ENCODE data around the gene PTCD1. TPM values are rescaled to one million over a fixed set of nuclear protein-coding genes. Genes with fewer than 3 reads are reported as not detected.

The PTCD1 gene
- total RNA-seq, 1 experiment from 2014 or later = 15.0 TPM

DNA sequence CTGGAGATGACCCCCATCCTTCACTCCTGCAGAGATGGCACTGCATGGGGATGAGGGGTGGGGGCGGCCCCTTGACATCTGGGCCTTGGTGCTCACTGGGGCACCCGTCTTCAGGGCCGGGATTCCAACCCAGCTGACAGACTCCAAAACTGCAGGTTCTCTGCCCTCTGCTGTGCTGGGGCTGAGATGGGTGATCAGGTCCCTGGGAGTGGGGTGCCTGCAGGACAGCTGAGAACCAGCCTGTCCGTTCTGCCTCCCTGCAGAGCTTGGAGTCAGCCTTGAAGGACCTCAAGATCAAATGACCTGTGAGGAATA lies 44.5 kb downstream of the PTCD1 start:
- ChIA-PET POLR2A (interaction anchor here (0.6 to 0.7 kb wide), 3 partner anchors 9 to 625 kb away, joined by 4 to 17 read pairs (median 8); no protein-coding TSS in a partner anchor), CTCF (no interaction called here)
- in situ Hi-C loops (cut with HindIII; ENCODE audit: low pct_unique_long_range_greater_than_20kb, low sequenced_read_pairs) (no loop called here), intact Hi-C loops (cut with micrococcal nuclease; ENCODE audit: unreplicated experiment) (no loop called here)
- Histone ChIP-seq H3K36me3 (ENCODE audit: control insufficient read depth, insufficient read depth, low read length) (0 out of 2 replicates have a peak, but pooled peaks cover 4% of the 10 kb centered on the region), H3K27ac (ENCODE audit: low read length) (no peak overlapping the region), H3K9me3 (ENCODE audit: control insufficient read depth, insufficient read depth, low read depth, low read length) (no peaks in the 10 kb centered on the region), H3K4me3 (ENCODE audit: low read depth in 2 of 2, low read length in 2 of 2) (no peak overlapping the region), H3K27me3 (ENCODE audit: control insufficient read depth, insufficient read depth, low read length) (no peaks in the 10 kb centered on the region), H3K4me1 (ENCODE audit: control insufficient read depth, insufficient read depth, low read length) (peaks cover 58% of the 10 kb centered on the region)
- ATAC-seq (no peak), DNase-seq (ENCODE audit: low read depth, low spot score) (no peak)
- TF ChIP-seq TCF7L2 (IDR thresholded peaks at IDR 0.05; ENCODE audit: low read depth, low read length) = no peak
- TF ChIP-seq, protein P1, sequence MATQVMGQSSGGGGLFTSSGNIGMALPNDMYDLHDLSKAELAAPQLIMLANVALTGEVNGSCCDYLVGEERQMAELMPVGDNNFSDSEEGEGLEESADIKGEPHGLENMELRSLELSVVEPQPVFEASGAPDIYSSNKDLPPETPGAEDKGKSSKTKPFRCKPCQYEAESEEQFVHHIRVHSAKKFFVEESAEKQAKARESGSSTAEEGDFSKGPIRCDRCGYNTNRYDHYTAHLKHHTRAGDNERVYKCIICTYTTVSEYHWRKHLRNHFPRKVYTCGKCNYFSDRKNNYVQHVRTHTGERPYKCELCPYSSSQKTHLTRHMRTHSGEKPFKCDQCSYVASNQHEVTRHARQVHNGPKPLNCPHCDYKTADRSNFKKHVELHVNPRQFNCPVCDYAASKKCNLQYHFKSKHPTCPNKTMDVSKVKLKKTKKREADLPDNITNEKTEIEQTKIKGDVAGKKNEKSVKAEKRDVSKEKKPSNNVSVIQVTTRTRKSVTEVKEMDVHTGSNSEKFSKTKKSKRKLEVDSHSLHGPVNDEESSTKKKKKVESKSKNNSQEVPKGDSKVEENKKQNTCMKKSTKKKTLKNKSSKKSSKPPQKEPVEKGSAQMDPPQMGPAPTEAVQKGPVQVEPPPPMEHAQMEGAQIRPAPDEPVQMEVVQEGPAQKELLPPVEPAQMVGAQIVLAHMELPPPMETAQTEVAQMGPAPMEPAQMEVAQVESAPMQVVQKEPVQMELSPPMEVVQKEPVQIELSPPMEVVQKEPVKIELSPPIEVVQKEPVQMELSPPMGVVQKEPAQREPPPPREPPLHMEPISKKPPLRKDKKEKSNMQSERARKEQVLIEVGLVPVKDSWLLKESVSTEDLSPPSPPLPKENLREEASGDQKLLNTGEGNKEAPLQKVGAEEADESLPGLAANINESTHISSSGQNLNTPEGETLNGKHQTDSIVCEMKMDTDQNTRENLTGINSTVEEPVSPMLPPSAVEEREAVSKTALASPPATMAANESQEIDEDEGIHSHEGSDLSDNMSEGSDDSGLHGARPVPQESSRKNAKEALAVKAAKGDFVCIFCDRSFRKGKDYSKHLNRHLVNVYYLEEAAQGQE (IDR thresholded peaks at IDR 0.05; ENCODE audit: insufficient read depth in 1 of 2, low read depth in 2 of 2, low read length in 1 of 2) = no peak
- TF ChIP-seq, protein P2, sequence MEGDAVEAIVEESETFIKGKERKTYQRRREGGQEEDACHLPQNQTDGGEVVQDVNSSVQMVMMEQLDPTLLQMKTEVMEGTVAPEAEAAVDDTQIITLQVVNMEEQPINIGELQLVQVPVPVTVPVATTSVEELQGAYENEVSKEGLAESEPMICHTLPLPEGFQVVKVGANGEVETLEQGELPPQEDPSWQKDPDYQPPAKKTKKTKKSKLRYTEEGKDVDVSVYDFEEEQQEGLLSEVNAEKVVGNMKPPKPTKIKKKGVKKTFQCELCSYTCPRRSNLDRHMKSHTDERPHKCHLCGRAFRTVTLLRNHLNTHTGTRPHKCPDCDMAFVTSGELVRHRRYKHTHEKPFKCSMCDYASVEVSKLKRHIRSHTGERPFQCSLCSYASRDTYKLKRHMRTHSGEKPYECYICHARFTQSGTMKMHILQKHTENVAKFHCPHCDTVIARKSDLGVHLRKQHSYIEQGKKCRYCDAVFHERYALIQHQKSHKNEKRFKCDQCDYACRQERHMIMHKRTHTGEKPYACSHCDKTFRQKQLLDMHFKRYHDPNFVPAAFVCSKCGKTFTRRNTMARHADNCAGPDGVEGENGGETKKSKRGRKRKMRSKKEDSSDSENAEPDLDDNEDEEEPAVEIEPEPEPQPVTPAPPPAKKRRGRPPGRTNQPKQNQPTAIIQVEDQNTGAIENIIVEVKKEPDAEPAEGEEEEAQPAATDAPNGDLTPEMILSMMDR (IDR thresholded peaks at IDR 0.05) = no peak
- TF ChIP-seq POLR2AphosphoS5 (IDR thresholded peaks at IDR 0.05; ENCODE audit: low read depth, low read length) = no peak
- no peak for TF ChIP-seq SIN3A (IDR thresholded peaks at IDR 0.05; ENCODE audit: borderline replicate concordance, insufficient read depth, low read depth, low read length)
- no TSS peak for BruUV-seq (replicated peaks)

DNA sequence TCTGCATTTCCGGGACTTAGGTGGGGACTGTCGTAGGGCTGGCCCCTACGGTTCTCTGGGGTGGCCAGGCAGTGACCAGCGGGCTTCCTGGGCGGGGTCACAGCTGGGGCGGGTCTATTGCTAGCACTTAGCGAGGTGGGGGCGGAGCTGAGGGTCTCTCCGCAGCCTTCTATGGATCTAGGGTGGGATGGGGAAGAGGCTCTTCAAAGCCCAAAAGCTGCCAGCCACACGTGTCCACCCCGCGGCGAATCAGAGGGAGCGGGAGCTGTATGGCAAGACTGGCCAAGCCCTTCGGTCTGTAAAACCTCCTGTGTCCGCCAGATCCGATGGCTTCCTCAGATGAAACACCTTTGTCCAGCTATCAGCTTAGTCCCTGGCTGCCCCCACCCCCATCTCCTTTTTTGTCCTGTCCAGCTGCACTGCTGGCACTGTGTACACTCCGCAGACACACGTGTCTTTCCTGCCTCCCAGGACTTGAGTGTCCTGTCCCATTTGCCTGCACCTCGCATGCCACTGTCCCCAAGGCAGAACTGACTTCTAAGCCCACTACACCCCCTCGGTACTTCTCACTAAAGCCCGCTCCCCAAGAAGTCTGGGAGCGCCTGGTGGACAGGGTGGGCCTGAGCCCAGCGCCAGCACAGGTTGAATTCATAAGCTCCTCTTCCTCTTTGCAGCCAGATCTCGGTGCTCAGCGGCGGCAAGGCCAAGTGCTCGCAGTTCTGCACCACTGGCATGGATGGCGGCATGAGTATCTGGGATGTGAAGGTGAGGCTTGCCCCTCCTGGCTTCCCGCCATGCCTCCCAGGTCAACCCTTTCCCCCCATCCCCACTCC lies 45.0 kb downstream of the PTCD1 start:
- in situ Hi-C loops (cut with HindIII; ENCODE audit: low pct_unique_long_range_greater_than_20kb, low sequenced_read_pairs) (no loop called here), intact Hi-C loops (cut with micrococcal nuclease; ENCODE audit: unreplicated experiment) (no loop called here)
- Histone ChIP-seq H3K4me3 (ENCODE audit: low read depth in 2 of 2, low read length in 2 of 2) (peak overlapping the region in 1 of 2 experiments; percentile 7; a peak in 1 of 4 replicates), H3K27ac (ENCODE audit: low read length) (peak overlapping the region; percentile 53), H3K27me3 (ENCODE audit: control insufficient read depth, insufficient read depth, low read length) (no peaks in the 10 kb centered on the region), H3K4me1 (ENCODE audit: control insufficient read depth, insufficient read depth, low read length) (peaks cover 52% of the 10 kb centered on the region), H3K9me3 (ENCODE audit: control insufficient read depth, insufficient read depth, low read depth, low read length) (no peaks in the 10 kb centered on the region), H3K36me3 (ENCODE audit: control insufficient read depth, insufficient read depth, low read length) (0 out of 2 replicates have a peak, but pooled peaks cover 4% of the 10 kb centered on the region)
- TF ChIP-seq POLR2AphosphoS5 (IDR thresholded peaks at IDR 0.05; ENCODE audit: low read depth, low read length) = peak; percentile 55
- TF ChIP-seq, protein P2 (IDR thresholded peaks at IDR 0.05) = no peak
- CTCF ChIA-PET = no interaction called here
- no peak for DNase-seq (ENCODE audit: low read depth, low spot score)
- peak; percentile 32 for ATAC-seq
- POLR2A ChIA-PET = interaction anchor here (0.6 to 0.9 kb wide), 4 partner anchors 9 to 626 kb away, joined by 4 to 17 read pairs (median 7); no protein-coding TSS in a partner anchor
- no TSS peak for BruUV-seq (replicated peaks)

Data from Panc1 (cell line).